Brain microvascular endothelial cell (primary cell): ENCODE data around the gene MTG2.

Source experiments
- DNase-seq: peaks from one replicate; pipeline ENCODE4 v3.0.0-alpha.2; 2020
- H3K27ac ChIP-seq: fragments of 250-450 bp; sonication (Bioruptor Pico); 2 replicates; pipeline ENCODE4 v1.5.1; 2020; ENCODE audit warnings: mild to moderate bottlenecking, moderate library complexity
- H3K27me3 ChIP-seq: fragments of 250-450 bp; sonication (Bioruptor Pico); replicated peaks from 2 replicates; pipeline ENCODE4 v1.5.1; 2020; ENCODE audit warnings: mild to moderate bottlenecking
- H3K36me3 ChIP-seq: fragments of 250-450 bp; sonication (Bioruptor Pico); replicated peaks from 2 replicates; pipeline ENCODE4 v1.5.1; 2020; ENCODE audit warnings: mild to moderate bottlenecking
- H3K4me3 ChIP-seq: 2 replicates; pipeline ENCODE4 v1.5.1; 2011; ENCODE audit warnings: low read depth, mild to moderate bottlenecking, control low read depth, low read length, moderate library complexity
- CTCF ChIP-seq: IDR thresholded peaks from 2 replicates; pipeline ENCODE4 v1.5.1; 2011; ENCODE audit warnings: low read depth, mild to moderate bottlenecking, moderate library complexity, low read length, control low read depth, inconsistent platforms; ENCODE audit errors: missing control alignments
- in situ Hi-C: cut with HindIII; loops from 2 replicates; pipeline ENCODE4 v1.10.0; 2017; ENCODE audit warnings: low sequenced_read_pairs, low pct_ligation_motif_present

MTG2 gene

DNA sequence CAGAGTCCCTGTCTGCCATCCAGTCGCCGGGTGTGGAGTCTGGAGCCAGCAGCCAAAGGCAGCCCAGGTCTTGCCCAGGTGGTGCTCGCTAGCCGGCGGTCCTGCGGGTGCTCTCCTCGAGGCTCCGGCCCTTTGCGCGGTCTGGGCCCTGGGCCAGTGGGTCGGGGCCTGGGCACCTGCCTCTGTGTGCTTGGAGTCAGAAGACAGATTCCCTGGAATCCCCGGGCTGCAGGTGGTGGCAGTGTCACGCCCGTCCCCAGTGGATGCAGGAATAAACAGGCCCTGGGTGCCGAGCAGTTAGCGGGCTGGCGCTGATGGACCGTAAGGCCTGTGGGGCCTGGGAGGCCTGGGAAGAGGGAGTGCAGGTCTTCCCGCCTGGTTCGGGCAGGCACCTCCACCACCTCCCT lies 33.9 kb upstream of the MTG2 start:
- TF ChIP-seq CTCF = no peak
- Histone ChIP-seq H3K27ac (no peak overlapping the region), H3K27me3 (no peaks in the 10 kb centered on the region), H3K36me3 (peaks cover 2% of the 10 kb centered on the region), H3K4me3 (no peak overlapping the region)
- no peak for DNase-seq
- in situ Hi-C loops = no loop called here

DNA sequence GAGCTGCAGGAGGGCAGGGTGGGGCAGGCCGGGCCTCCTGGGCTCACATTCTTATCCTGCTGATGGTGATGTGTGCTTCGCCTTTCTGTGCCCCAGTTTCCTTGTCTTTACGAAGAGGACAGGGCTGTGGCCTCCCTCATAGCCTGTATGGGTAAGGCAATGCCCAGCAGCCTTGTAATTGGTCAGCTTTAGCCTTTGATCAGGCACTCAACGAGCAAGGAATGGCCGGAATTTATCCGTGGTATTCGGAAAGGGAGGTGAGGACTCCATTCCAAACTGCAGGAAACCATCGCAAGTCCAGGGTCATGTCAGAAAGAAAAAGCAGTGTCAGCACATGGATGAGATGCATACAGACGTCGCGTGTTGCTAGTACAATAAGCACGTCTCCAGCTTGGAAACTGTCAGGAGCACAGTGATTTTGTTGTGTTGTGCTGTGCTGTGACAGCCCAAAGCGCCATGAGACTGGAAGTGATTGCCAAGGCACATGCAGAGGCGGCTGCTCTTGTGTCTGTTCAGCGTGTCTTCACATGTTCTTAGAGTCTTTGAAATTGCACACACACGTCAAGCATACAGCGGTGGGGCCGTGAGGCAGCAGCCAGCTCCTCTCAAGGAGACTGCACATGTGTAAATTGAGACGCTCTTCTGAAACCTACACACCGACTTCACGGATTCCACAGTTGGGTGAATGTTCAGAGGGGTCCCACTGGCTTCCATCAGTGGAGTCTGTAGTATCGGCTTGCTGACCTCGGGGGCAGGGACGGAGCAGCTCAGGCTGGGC lies 33.1 kb upstream of the MTG2 start:
- no peak for DNase-seq
- peaks cover 2% of the 10 kb centered on the region for H3K36me3 ChIP-seq
- in situ Hi-C loops = no loop called here
- no peak overlapping the region for H3K4me3 ChIP-seq
- TF ChIP-seq CTCF = no peak
- no peaks in the 10 kb centered on the region for H3K27me3 ChIP-seq
- no peak overlapping the region for H3K27ac ChIP-seq

DNA sequence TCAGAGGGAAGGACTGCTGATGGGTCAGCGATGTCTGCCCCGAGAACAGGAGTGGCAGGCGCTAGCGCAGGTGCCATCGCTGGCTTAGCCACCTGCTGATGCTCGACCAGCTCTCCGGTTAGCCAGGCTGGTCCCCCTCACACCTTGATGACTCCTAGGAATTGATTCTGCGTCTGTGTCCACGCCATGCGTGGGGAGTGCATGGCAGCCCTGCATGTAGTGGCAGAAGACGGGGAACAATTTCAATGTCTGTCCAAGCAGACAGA lies 32.6 kb upstream of the MTG2 start:
- Histone ChIP-seq H3K27me3 (no peaks in the 10 kb centered on the region), H3K36me3 (peaks cover 2% of the 10 kb centered on the region), H3K4me3 (no peak overlapping the region), H3K27ac (no peak overlapping the region)
- TF ChIP-seq CTCF = no peak
- in situ Hi-C loops = no loop called here
- DNase-seq = no peak

GRCh38 chr20:62151225-62151624 lies 31.6 kb upstream of the MTG2 start:
- H3K27ac ChIP-seq = no peak overlapping the region
- in situ Hi-C loops = no loop called here
- H3K36me3 ChIP-seq = no peaks in the 10 kb centered on the region
- TF ChIP-seq CTCF = no peak
- no peak overlapping the region for H3K4me3 ChIP-seq
- H3K27me3 ChIP-seq = no peaks in the 10 kb centered on the region
- DNase-seq = no peak

- no peak for TF ChIP-seq CTCF
- Histone ChIP-seq H3K27ac (no peak overlapping the region), H3K4me3 (no peak overlapping the region), H3K27me3 (no peaks in the 10 kb centered on the region), H3K36me3 (no peaks in the 10 kb centered on the region)
- in situ Hi-C loops = no loop called here
- no peak for DNase-seq
These were observed 30.9 kb upstream of the MTG2 start for GRCh38 chr20:62151835-62152364.
